Smooth muscle cell (in vitro differentiated cells): ENCODE measurements around the gene THBS2. TPM values are rescaled to one million over a fixed set of nuclear protein-coding genes. Genes with fewer than 3 reads are reported as not detected.

Experiments
- DNase-seq: peaks from one replicate; lab custom pipeline; 2025; ENCODE audit not compliant: unreplicated experiment; lab: John Stamatoyannopoulos, UW
- H2AFZ ChIP-seq: fragments of 200-600 bp; sonication (generic); 2 replicates; pipeline ENCODE4 v1.6.0; 2016; ENCODE audit warnings: antibody characterized with exemption, low read depth, mild to moderate bottlenecking
- H3F3A ChIP-seq: fragments of 200-600 bp; sonication (generic); 2 replicates; pipeline ENCODE4 v1.6.0; 2017; ENCODE audit warnings: antibody characterized with exemption, low read depth
- H3K27ac ChIP-seq: fragments of 200-600 bp; sonication (generic); 2 replicates; pipeline ENCODE4 v1.5.1; 2016; ENCODE audit warnings: low read depth, mild to moderate bottlenecking
- H3K27me3 ChIP-seq: fragments of 200-600 bp; sonication (generic); 2 replicates; pipeline ENCODE4 v1.6.1; 2016; ENCODE audit warnings: low read depth, mild to moderate bottlenecking
- H3K36me3 ChIP-seq: fragments of 200-600 bp; sonication (generic); 2 replicates; pipeline ENCODE4 v1.5.1; 2016; ENCODE audit warnings: low read depth
- H3K4me1 ChIP-seq: fragments of 200-600 bp; sonication (generic); 2 replicates; pipeline ENCODE4 v1.5.1; 2016; ENCODE audit warnings: low read depth
- H3K4me2 ChIP-seq: fragments of 200-600 bp; sonication (generic); 2 replicates; pipeline ENCODE4 v1.6.0; 2016; ENCODE audit warnings: mild to moderate bottlenecking
- H3K4me3 ChIP-seq: fragments of 200-600 bp; sonication (generic); 2 replicates; pipeline ENCODE4 v1.5.1; 2016; ENCODE audit warnings: mild to moderate bottlenecking
- H3K79me2 ChIP-seq: fragments of 200-600 bp; sonication (generic); 2 replicates; pipeline ENCODE4 v1.6.0; 2016; ENCODE audit warnings: low read depth, mild to moderate bottlenecking
- H3K9ac ChIP-seq: fragments of 200-600 bp; sonication (generic); 2 replicates; pipeline ENCODE4 v1.6.0; 2016; ENCODE audit warnings: low read depth
- H3K9me3 ChIP-seq: fragments of 200-600 bp; sonication (generic); replicated peaks from 2 replicates; pipeline ENCODE4 v1.5.1; 2016; ENCODE audit warnings: low read depth
- H4K20me1 ChIP-seq: fragments of 200-600 bp; sonication (generic); 2 replicates; pipeline ENCODE4 v1.6.0; 2016; ENCODE audit warnings: low read depth
- CTCF ChIP-seq: fragments of 200-600 bp; sonication (generic); IDR thresholded peaks from 2 replicates; pipeline ENCODE4 v1.5.1; 2017; ENCODE audit warnings: borderline replicate concordance, mild to moderate bottlenecking, antibody characterized with exemption; ENCODE audit not compliant: insufficient read depth, poor library complexity, severe bottlenecking
- WGBS: methylation state at CpG from one replicate; pipeline ENCODE4 v1.1.7; 2016; ENCODE audit warnings: low lambda C conversion rate; 5-methylcytosine and 5-hydroxymethylcytosine counted together
- polyA plus RNA-seq: library from polyadenylated mRNA; unstranded; fragments of >200 nt; fragmentation: Nextera tagmentation; extraction: Ambion mirVana; gene quantifications from 2 replicates; pipeline ENCODE4 v1.2.1, GENCODE V29; 2016
- total RNA-seq: library from RNA; depleted of rRNA; stranded (reverse); fragments of >200 nt; gene quantifications from 2 replicates; pipeline ENCODE4 v1.2.3, GENCODE V29; 2014

Gene THBS2
- total and polyA plus RNA-seq, 2 experiments from 2014 or later, result 10.1 to 13.9 TPM

GRCh38 chr6:169185692-169186485 lies 67.8 kb downstream of the THBS2 start:
- 91% methylated on average over 26 of the region's 26 CpGs for WGBS
- DNase-seq, result no peak

DNA sequence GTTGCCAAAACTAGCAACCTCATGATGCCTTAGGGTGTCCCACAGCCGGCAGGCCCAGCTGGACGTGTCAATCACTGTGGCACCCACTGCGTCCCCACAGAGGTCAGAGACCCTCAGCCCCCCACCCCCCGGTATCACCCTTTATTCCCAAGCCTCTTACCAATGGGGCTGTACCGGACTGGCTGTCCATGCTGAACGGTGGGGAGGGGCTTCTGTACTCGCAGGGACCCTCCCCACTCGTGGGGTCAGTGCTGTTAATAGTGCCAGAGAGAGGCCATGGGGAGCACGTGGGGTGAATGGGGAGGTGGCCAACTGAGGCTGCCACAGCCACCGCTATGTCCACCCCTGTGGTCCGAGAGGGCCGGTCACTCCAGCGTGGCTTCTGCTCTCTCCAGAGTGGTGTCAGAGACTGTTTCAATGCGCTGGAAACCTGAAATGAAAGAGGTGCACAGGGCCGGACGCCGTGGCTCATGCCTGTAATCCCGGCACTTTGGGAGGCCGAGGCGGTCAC lies 68.6 kb downstream of the THBS2 start:
- H3K4me2 ChIP-seq, result no peak overlapping the region
- no peak overlapping the region for H3K4me3 ChIP-seq
- H3K4me1 ChIP-seq, result peaks cover 3% of the 10 kb centered on the region
- H2AFZ ChIP-seq, result no peak overlapping the region
- no peaks in the 10 kb centered on the region for H3K9me3 ChIP-seq
- H4K20me1 ChIP-seq, result no peaks in the 10 kb centered on the region
- H3K36me3 ChIP-seq, result no peaks in the 10 kb centered on the region
- DNase-seq, result no peak
- H3K27ac ChIP-seq, result no peak overlapping the region
- WGBS, result 98% methylated on average over 18 of the region's 20 CpGs
- H3K27me3 ChIP-seq, result no peaks in the 10 kb centered on the region
- no peak for TF ChIP-seq CTCF
- H3F3A ChIP-seq, result no peaks in the 10 kb centered on the region
- H3K79me2 ChIP-seq, result no peaks in the 10 kb centered on the region
- H3K9ac ChIP-seq, result no peak overlapping the region

More at GRCh38 chr6:169185692-169186485, 67.8 kb downstream of the THBS2 start:
- H3K9me3 ChIP-seq, result no peaks in the 10 kb centered on the region
- no peak overlapping the region for H3K27ac ChIP-seq
- H3K4me1 ChIP-seq, result peaks cover 5% of the 10 kb centered on the region
- no peak overlapping the region for H3K9ac ChIP-seq
- no peak overlapping the region for H3K4me2 ChIP-seq
- no peak for TF ChIP-seq CTCF
- H2AFZ ChIP-seq, result no peak overlapping the region
- no peaks in the 10 kb centered on the region for H3K36me3 ChIP-seq
- H4K20me1 ChIP-seq, result no peaks in the 10 kb centered on the region
- H3K79me2 ChIP-seq, result no peaks in the 10 kb centered on the region
- no peaks in the 10 kb centered on the region for H3K27me3 ChIP-seq
- no peak overlapping the region for H3K4me3 ChIP-seq
- no peaks in the 10 kb centered on the region for H3F3A ChIP-seq

GRCh38 chr6:169184419-169184818 lies 69.2 kb downstream of the THBS2 start:
- WGBS, result over 99% methylated on average over 3 of the region's 3 CpGs
- no peak overlapping the region for H3K4me2 ChIP-seq
- DNase-seq, result no peak
- H3K4me3 ChIP-seq, result no peak overlapping the region
- TF ChIP-seq CTCF, result no peak
- no peaks in the 10 kb centered on the region for H3K27me3 ChIP-seq
- no peaks in the 10 kb centered on the region for H3F3A ChIP-seq
- H3K27ac ChIP-seq, result no peak overlapping the region
- H2AFZ ChIP-seq, result no peak overlapping the region
- no peaks in the 10 kb centered on the region for H3K9me3 ChIP-seq
- no peaks in the 10 kb centered on the region for H3K4me1 ChIP-seq
- no peaks in the 10 kb centered on the region for H3K79me2 ChIP-seq
- H3K9ac ChIP-seq, result no peak overlapping the region
- no peaks in the 10 kb centered on the region for H3K36me3 ChIP-seq
- no peaks in the 10 kb centered on the region for H4K20me1 ChIP-seq
